Astrocyte (in vitro differentiated cells and primary cell): ENCODE data around the gene STMN3.

Experiments
- EZH2 ChIP-seq: IDR thresholded peaks from 2 replicates; pipeline ENCODE4 v1.6.1; 2012; ENCODE audit warnings: mild to moderate bottlenecking, low read length, inconsistent platforms; ENCODE audit not compliant: insufficient read depth
- TF ChIP-seq, protein P1 (sequence below): IDR thresholded peaks from 2 replicates; pipeline ENCODE4 v1.5.1; 2011; ENCODE audit warnings: low read depth, mild to moderate bottlenecking, inconsistent platforms, low read length, moderate library complexity; ENCODE audit not compliant: insufficient read depth

DNA sequence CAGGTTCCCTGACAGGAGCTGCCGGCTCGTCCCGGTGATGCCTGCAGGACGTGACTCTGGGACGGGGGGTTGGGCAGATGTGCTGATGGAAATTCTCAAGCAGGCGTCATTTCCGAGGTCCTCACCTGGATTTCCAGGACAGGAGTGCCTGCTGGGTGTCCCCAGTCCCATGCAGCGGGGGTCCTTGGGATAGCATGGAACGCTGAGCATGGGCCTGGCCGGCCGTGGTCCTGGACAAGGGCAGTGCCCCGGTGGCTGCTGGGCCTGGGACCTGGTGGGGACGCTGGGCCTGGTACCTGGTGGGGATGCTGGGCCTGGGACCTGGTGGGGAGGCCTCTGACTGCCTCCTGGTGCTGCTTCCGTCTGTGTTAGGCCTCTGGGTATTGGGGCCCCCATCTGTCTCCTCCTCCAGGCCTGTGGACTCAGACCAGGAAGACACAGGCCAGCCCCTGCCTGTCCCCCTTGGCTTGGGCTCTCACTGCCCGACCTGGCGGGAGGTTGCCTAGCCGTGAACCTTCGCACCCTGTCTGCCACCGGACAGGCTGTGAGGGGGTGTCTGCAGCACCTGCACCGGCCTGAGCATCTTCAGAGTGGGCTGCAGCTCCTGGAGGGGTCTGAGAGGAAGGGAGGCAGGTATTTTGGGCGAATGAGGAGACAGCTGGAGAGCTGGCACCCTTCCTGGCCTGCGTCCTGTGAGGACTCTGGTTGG lies 11.1 kb upstream of the STMN3 start:
- TF ChIP-seq, protein P1, sequence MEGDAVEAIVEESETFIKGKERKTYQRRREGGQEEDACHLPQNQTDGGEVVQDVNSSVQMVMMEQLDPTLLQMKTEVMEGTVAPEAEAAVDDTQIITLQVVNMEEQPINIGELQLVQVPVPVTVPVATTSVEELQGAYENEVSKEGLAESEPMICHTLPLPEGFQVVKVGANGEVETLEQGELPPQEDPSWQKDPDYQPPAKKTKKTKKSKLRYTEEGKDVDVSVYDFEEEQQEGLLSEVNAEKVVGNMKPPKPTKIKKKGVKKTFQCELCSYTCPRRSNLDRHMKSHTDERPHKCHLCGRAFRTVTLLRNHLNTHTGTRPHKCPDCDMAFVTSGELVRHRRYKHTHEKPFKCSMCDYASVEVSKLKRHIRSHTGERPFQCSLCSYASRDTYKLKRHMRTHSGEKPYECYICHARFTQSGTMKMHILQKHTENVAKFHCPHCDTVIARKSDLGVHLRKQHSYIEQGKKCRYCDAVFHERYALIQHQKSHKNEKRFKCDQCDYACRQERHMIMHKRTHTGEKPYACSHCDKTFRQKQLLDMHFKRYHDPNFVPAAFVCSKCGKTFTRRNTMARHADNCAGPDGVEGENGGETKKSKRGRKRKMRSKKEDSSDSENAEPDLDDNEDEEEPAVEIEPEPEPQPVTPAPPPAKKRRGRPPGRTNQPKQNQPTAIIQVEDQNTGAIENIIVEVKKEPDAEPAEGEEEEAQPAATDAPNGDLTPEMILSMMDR = no peak
- TF ChIP-seq EZH2 = no peak
